WTC11 (cell line): ENCODE data around the gene SMYD4. TPM values are rescaled to one million over a fixed set of nuclear protein-coding genes. Genes with fewer than 3 reads are reported as not detected.

Experiments
- ATAC-seq: fragments of 200-7000 bp; cut with Tn5 transposase; 2 replicates; pipeline ENCODE4 v1.10.0; 2021; ENCODE audit warnings: mild to moderate bottlenecking, moderate library complexity
- CTCF ChIA-PET: fragments of 300-600 bp; sonication (Branson Sonifier 250); formaldehyde crosslinking; loops from one replicate; lab custom pipeline; 2021; ENCODE audit warnings: antibody characterized with exemption; lab: Charles Lee
- POLR2A ChIA-PET: fragments of 350-600 bp; sonication (Branson Sonifier 250); formaldehyde crosslinking; loops from one replicate; lab custom pipeline; 2021; ENCODE audit warnings: antibody characterized with exemption; lab: Charles Lee
- DNase-seq: peaks from one replicate; pipeline ENCODE4 v3.0.0; 2021; ENCODE audit warnings: low spot score
- H3K27ac Mint-ChIP-seq: 2 replicates; pipeline ENCODE4 v1.8.0; 2021; ENCODE audit warnings: mixed read lengths
- H3K27me3 Mint-ChIP-seq: 2 replicates; pipeline ENCODE4 v1.8.0; 2021; ENCODE audit warnings: low read depth, mild to moderate bottlenecking, moderate library complexity, mixed read lengths
- H3K36me3 Mint-ChIP-seq: 2 replicates; pipeline ENCODE4 v1.8.0; 2021; ENCODE audit warnings: mixed read lengths
- H3K4me1 Mint-ChIP-seq: 2 replicates; pipeline ENCODE4 v1.8.0; 2022; ENCODE audit warnings: mixed read lengths
- H3K4me3 Mint-ChIP-seq: 2 replicates; pipeline ENCODE4 v1.8.0; 2021; ENCODE audit warnings: mild to moderate bottlenecking, moderate library complexity, mixed read lengths
- H3K9me3 Mint-ChIP-seq: 2 replicates; pipeline ENCODE4 v1.8.0; 2021; ENCODE audit warnings: mixed read lengths
- ATF1 ChIP-seq: sonication (generic); formaldehyde crosslinking; IDR thresholded peaks from 2 replicates; pipeline ENCODE4 v1.8.1; 2023; ENCODE audit warnings: mild to moderate bottlenecking, moderate library complexity, missing genetic modification reagents
- CREM ChIP-seq: sonication (generic); formaldehyde crosslinking; IDR thresholded peaks from 2 replicates; pipeline ENCODE4 v1.8.1; 2022; ENCODE audit warnings: mild to moderate bottlenecking, missing genetic modification reagents, moderate library complexity
- ERG ChIP-seq: fragments of 250-450 bp; sonication (Bioruptor Pico); IDR thresholded peaks from 2 replicates; pipeline ENCODE4 v1.8.0; 2021; ENCODE audit warnings: mild to moderate bottlenecking
- ESRRA ChIP-seq: sonication (generic); formaldehyde crosslinking; IDR thresholded peaks from 2 replicates; pipeline ENCODE4 v1.8.1; 2022; ENCODE audit warnings: mild to moderate bottlenecking, missing genetic modification reagents, borderline replicate concordance
- FOXJ3 ChIP-seq: sonication (generic); formaldehyde crosslinking; IDR thresholded peaks from 2 replicates; pipeline ENCODE4 v1.9.0; 2021; ENCODE audit warnings: missing genetic modification reagents, mild to moderate bottlenecking, borderline replicate concordance
- GABPB1 ChIP-seq: sonication (generic); formaldehyde crosslinking; IDR thresholded peaks from 2 replicates; pipeline ENCODE4 v1.8.1; 2023; ENCODE audit warnings: mild to moderate bottlenecking, missing genetic modification reagents
- GTF2I ChIP-seq: fragments of 250-450 bp; sonication (Bioruptor Pico); conservative IDR thresholded peaks from 2 replicates; pipeline ENCODE4 v1.4.0; 2021; ENCODE audit warnings: mild to moderate bottlenecking
- HMGA2 ChIP-seq: fragments of 250-450 bp; sonication (Bioruptor Pico); IDR thresholded peaks from 2 replicates; pipeline ENCODE4 v1.4.0; 2021; ENCODE audit warnings: mild to moderate bottlenecking, moderate library complexity
- IRF2 ChIP-seq: sonication (generic); formaldehyde crosslinking; IDR thresholded peaks from 2 replicates; pipeline ENCODE4 v1.8.0; 2022; ENCODE audit warnings: low read depth, missing genetic modification reagents, borderline replicate concordance
- JAZF1 ChIP-seq: fragments of 250-450 bp; sonication (Bioruptor Pico); IDR thresholded peaks from 2 replicates; pipeline ENCODE4 v1.9.0; 2021; ENCODE audit warnings: moderate library complexity, mild to moderate bottlenecking, inconsistent platforms
- KAT7 ChIP-seq: sonication (generic); formaldehyde crosslinking; IDR thresholded peaks from 2 replicates; pipeline ENCODE4 v1.8.1; 2023; ENCODE audit warnings: missing genetic modification reagents, mild to moderate bottlenecking, borderline replicate concordance
- MAX ChIP-seq: sonication (generic); formaldehyde crosslinking; IDR thresholded peaks from 2 replicates; pipeline ENCODE4 v1.8.0; 2022; ENCODE audit warnings: mild to moderate bottlenecking, missing genetic modification reagents
- NFATC4 ChIP-seq: fragments of 250-450 bp; sonication (Bioruptor Pico); IDR thresholded peaks from 2 replicates; pipeline ENCODE4 v1.9.0; 2021; ENCODE audit warnings: mild to moderate bottlenecking
- NFYB ChIP-seq: sonication (generic); formaldehyde crosslinking; conservative IDR thresholded peaks from 2 replicates; pipeline ENCODE4 v1.8.0; 2022; ENCODE audit warnings: low read depth, missing genetic modification reagents
- SOX15 ChIP-seq: fragments of 250-450 bp; sonication (Bioruptor Pico); IDR thresholded peaks from 2 replicates; pipeline ENCODE4 v1.9.0; 2021; ENCODE audit warnings: mild to moderate bottlenecking
- TCF7 ChIP-seq: sonication (generic); formaldehyde crosslinking; IDR thresholded peaks from 2 replicates; pipeline ENCODE4 v1.8.0; 2022; ENCODE audit warnings: mild to moderate bottlenecking, low read depth, missing genetic modification reagents, moderate library complexity
- ZMAT4 ChIP-seq: fragments of 250-450 bp; sonication (Bioruptor Pico); IDR thresholded peaks from 2 replicates; pipeline ENCODE4 v1.9.0; 2021; ENCODE audit warnings: mild to moderate bottlenecking
- ZNF281 ChIP-seq: sonication (generic); formaldehyde crosslinking; IDR thresholded peaks from 2 replicates; pipeline ENCODE4 v1.8.0; 2023; ENCODE audit warnings: mild to moderate bottlenecking, missing genetic modification reagents
- total RNA-seq: library from RNA; stranded (reverse); gene quantifications from 3 replicates; pipeline ENCODE4 v1.2.3, GENCODE V29; 2021
- TF ChIP-seq, protein P1 (sequence below): fragments of 250-450 bp; sonication (Bioruptor Pico); IDR thresholded peaks from 2 replicates; pipeline ENCODE4 v1.9.0; 2021; ENCODE audit warnings: mild to moderate bottlenecking, borderline replicate concordance
- TF ChIP-seq, protein P2 (sequence below): sonication (generic); formaldehyde crosslinking; IDR thresholded peaks from 2 replicates; pipeline ENCODE4 v1.8.0; 2023; ENCODE audit warnings: missing genetic modification reagents
- TF ChIP-seq, protein P3 (sequence below): sonication (generic); formaldehyde crosslinking; conservative IDR thresholded peaks from 2 replicates; pipeline ENCODE4 v1.8.1; 2022; ENCODE audit warnings: mild to moderate bottlenecking, missing genetic modification reagents

Gene SMYD4
- total RNA-seq, 1 experiment from 2014 or later: 24.1 TPM

DNA sequence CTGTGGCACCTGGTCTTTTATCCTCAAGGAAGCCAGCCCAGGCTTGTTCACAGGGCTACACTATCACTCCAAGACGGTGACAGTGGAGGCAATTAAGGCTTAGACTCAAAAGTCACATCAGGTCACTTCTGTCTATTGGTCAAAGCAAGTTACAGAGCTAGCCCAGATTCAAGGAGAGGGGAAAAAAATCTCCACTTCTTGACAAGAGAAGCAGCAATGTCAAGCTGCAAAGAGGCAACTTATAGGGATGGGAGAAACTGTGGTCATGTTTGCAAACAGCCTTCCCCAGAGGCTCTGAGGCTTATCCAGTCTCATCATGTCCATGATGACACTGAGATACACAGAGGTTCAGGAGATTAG lies 36.3 kb downstream of the SMYD4 start:
- TF ChIP-seq NFYB: no peak
- TF ChIP-seq, protein P1, sequence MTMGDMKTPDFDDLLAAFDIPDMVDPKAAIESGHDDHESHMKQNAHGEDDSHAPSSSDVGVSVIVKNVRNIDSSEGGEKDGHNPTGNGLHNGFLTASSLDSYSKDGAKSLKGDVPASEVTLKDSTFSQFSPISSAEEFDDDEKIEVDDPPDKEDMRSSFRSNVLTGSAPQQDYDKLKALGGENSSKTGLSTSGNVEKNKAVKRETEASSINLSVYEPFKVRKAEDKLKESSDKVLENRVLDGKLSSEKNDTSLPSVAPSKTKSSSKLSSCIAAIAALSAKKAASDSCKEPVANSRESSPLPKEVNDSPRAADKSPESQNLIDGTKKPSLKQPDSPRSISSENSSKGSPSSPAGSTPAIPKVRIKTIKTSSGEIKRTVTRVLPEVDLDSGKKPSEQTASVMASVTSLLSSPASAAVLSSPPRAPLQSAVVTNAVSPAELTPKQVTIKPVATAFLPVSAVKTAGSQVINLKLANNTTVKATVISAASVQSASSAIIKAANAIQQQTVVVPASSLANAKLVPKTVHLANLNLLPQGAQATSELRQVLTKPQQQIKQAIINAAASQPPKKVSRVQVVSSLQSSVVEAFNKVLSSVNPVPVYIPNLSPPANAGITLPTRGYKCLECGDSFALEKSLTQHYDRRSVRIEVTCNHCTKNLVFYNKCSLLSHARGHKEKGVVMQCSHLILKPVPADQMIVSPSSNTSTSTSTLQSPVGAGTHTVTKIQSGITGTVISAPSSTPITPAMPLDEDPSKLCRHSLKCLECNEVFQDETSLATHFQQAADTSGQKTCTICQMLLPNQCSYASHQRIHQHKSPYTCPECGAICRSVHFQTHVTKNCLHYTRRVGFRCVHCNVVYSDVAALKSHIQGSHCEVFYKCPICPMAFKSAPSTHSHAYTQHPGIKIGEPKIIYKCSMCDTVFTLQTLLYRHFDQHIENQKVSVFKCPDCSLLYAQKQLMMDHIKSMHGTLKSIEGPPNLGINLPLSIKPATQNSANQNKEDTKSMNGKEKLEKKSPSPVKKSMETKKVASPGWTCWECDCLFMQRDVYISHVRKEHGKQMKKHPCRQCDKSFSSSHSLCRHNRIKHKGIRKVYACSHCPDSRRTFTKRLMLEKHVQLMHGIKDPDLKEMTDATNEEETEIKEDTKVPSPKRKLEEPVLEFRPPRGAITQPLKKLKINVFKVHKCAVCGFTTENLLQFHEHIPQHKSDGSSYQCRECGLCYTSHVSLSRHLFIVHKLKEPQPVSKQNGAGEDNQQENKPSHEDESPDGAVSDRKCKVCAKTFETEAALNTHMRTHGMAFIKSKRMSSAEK (CRISPR knock-in tag): no peak
- TF ChIP-seq, protein P2, sequence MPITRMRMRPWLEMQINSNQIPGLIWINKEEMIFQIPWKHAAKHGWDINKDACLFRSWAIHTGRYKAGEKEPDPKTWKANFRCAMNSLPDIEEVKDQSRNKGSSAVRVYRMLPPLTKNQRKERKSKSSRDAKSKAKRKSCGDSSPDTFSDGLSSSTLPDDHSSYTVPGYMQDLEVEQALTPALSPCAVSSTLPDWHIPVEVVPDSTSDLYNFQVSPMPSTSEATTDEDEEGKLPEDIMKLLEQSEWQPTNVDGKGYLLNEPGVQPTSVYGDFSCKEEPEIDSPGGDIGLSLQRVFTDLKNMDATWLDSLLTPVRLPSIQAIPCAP (CRISPR knock-in tag): no peak
- no peak for TF ChIP-seq FOXJ3 (CRISPR knock-in tag)
- no peak for TF ChIP-seq HMGA2
- TF ChIP-seq JAZF1 (CRISPR knock-in tag): no peak
- TF ChIP-seq IRF2 (CRISPR knock-in tag): no peak
- no peak for TF ChIP-seq GTF2I (CRISPR knock-in tag)
- TF ChIP-seq MAX (CRISPR knock-in tag): no peak
- TF ChIP-seq, all 79 proteins: peak for 0
- ATAC-seq: no peak
- ChIA-PET POLR2A (interaction anchor here (1.0 kb wide), 1 partner anchor 76 kb away, joined by 3 read pairs; no protein-coding TSS in a partner anchor), CTCF (interaction anchor here (1.0 to 1.4 kb wide), 2 partner anchors 10 to 80 kb away, joined by 4 to 6 read pairs; no protein-coding TSS in a partner anchor)
- Mint-ChIP-seq H3K36me3 (peaks cover 12% of the 10 kb centered on the region), H3K9me3 (no peaks in the 10 kb centered on the region), H3K4me3 (no peak overlapping the region), H3K27me3 (no peaks in the 10 kb centered on the region), H3K27ac (peak overlapping the region; percentile 68), H3K4me1 (no peaks in the 10 kb centered on the region)
- DNase-seq: no peak

DNA sequence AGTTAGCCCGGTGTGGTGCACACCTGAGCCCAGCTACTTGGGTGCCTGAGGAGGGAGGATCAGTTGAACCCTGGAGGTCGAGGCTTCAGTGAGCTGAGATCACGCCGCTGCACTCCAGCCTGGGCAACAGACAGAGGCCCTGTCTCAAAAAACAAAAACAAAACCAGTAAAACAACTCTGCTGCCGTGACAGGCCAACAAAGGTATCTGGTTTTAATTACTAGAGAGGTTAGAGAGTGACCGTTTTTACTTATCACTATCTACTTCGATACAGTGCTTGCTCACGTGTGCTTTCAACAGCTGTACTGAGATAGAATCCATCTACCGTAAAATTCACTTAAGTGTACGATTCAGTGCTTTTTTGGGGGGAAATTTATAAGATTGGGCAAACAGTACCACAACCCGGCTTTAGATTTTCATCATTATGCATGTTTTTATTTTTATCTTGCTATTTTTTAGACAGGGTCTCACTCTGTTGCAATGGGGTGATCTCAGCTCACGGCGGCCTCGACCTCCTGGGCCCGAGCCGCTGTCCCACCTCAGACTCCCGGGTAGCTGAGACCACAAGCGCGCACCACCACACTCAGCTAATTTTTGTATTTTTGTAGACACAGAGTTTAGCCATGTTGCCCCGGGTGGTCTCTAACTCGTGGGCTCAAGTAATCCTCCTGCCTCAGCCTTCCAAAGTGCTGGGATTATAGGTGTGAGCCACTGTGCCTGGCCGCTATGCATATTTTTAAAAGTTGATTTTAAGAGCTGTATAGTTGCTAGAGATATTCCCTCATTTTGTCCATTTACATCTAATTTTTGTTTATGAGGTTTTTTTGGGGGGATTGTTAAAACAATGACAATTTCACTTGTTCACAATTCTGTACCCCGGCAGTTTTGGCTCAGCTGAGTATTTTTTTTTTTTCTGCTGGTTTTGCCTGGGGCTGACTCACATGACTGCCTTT lies 36.9 kb downstream of the SMYD4 start:
- H3K4me3 Mint-ChIP-seq: no peak overlapping the region
- peak overlapping the region; percentile 68; the same call in 1 of the 2 replicates for H3K27ac Mint-ChIP-seq
- no peaks in the 10 kb centered on the region for H3K27me3 Mint-ChIP-seq
- POLR2A ChIA-PET: interaction anchor here (1.0 kb wide), 1 partner anchor 76 kb away, joined by 3 read pairs; no protein-coding TSS in a partner anchor
- ATAC-seq: no peak
- no peaks in the 10 kb centered on the region for H3K9me3 Mint-ChIP-seq
- H3K4me1 Mint-ChIP-seq: no peaks in the 10 kb centered on the region
- CTCF ChIA-PET: interaction anchor here (1.0 to 1.5 kb wide), 3 partner anchors 9 to 79 kb away, joined by 4 to 6 read pairs (median 4); no protein-coding TSS in a partner anchor
- no peak for DNase-seq
- H3K36me3 Mint-ChIP-seq: peaks cover 12% of the 10 kb centered on the region
- TF ChIP-seq KAT7 (CRISPR knock-in tag) (no peak), ZNF281 (CRISPR knock-in tag) (no peak), GABPB1 (CRISPR knock-in tag) (no peak), CREM (no peak), TCF7 (CRISPR knock-in tag) (no peak), ATF1 (CRISPR knock-in tag) (no peak), ESRRA (CRISPR knock-in tag) (no peak), NFATC4 (no peak), SOX15 (CRISPR knock-in tag) (no peak), ZMAT4 (CRISPR knock-in tag) (no peak), ERG (no peak)
- TF ChIP-seq, protein P3, sequence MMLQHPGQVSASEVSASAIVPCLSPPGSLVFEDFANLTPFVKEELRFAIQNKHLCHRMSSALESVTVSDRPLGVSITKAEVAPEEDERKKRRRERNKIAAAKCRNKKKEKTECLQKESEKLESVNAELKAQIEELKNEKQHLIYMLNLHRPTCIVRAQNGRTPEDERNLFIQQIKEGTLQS (CRISPR knock-in tag): no peak
